Anterior cingulate cortex (tissue), 58 donors: ENCODE measurements around the gene TOMM34.

Source experiments
- DNase-seq, 58 donors: peaks; one replicate each; lab custom pipeline; 2025; lab: John Stamatoyannopoulos, UW

TOMM34 gene, protein sequence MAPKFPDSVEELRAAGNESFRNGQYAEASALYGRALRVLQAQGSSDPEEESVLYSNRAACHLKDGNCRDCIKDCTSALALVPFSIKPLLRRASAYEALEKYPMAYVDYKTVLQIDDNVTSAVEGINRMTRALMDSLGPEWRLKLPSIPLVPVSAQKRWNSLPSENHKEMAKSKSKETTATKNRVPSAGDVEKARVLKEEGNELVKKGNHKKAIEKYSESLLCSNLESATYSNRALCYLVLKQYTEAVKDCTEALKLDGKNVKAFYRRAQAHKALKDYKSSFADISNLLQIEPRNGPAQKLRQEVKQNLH

GRCh38 chr20:44960103-44960852 is at the start of gene TOMM34:
Gene TOMM34, minus strand, starts transcription at chr20:44960397. Its CDS starts 64 bp downstream, at chr20:44960333.
- DNase-seq: peak; percentile 29 to 95 (median 88)

- DNase-seq: no peak
Observed at GRCh38 chr20:45008521-45009049, 48.4 kb upstream of the TOMM34 start.

DNA sequence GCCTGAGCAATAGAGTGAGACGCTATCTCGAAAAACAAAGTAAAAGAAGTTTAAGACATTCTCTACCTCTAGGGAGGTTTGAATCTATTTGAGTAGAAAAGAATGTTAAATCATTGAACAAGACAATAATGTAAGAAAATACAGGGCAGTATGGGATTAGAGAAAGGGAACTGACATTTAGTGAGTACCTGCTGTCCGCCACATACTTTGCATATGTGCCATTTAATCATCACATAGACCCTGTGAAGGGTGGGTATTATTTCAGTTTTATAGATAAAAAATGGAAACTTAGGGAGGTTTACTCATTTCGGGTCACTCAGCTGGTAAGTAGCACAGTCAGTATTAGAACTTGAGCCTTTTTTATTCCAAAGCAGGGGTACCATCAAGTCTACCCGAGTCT is 37.5 kb upstream of the TOMM34 start:
- DNase-seq: no peak

DNA sequence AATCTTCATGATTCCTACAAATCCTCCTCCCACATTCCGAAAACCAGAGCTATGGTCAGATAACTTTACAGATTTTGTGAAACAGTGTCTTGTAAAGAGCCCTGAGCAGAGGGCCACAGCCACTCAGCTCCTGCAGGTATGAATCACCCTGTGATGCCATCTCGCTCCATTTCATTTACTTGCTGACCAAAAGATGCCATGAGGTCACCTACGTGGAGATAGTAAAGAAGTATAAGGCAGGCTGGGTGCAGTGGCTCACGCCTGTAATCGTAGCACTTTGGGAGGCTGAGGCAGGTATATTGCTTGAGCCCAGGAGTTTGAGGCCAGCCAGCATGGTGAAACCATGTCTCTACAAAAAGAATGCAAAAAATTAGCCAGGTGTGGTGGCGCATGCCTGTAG is 37.0 kb upstream of the TOMM34 start:
- DNase-seq: no peak

GRCh38 chr20:44993343-44993742 is 33.1 kb upstream of the TOMM34 start:
- DNase-seq: no peak

DNA sequence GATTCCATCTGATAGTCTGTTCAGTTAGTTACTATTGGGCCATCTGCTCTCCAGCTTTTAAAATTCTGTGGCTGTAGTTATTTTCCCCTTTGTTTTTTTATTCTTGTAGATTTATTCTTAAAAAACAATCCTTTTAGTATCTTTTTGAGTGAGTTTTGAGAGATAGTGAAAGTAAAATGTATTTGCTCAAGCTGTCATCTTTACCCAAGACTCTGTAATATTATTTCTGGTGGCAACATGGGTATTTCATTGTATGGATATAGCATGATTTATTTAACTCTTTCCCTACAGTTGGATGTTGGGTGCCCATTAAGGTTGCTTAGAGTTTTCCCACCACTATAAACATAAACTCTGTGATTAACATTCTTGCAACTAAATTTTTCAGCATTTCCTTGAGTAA is 30.8 kb upstream of the TOMM34 start:
- no peak for DNase-seq

DNA sequence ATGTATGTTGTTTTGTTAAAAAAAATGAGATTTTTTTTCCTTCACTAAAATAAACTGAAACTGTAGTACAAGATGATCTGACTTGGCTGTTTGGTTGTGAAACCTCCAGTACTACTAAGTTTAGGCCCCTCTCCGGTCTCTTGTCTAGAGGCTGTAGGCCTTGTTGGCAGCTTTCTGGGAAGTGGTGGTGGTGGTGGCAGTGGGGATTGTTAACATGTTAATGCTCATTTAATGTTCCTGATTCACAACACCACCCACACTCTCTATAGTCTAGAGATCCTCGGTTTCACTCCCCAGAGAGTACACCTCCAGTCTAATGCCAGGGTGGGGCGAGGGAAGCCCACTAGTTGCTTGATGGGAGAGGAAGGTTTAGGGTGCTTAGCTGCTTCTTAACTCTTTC is 30.2 kb upstream of the TOMM34 start:
- peak in 4 of 58 donors; percentile 9 to 23 (median 16) for DNase-seq

- DNase-seq: no peak
Observed at GRCh38 chr20:44988631-44989171, 28.5 kb upstream of the TOMM34 start.

DNA sequence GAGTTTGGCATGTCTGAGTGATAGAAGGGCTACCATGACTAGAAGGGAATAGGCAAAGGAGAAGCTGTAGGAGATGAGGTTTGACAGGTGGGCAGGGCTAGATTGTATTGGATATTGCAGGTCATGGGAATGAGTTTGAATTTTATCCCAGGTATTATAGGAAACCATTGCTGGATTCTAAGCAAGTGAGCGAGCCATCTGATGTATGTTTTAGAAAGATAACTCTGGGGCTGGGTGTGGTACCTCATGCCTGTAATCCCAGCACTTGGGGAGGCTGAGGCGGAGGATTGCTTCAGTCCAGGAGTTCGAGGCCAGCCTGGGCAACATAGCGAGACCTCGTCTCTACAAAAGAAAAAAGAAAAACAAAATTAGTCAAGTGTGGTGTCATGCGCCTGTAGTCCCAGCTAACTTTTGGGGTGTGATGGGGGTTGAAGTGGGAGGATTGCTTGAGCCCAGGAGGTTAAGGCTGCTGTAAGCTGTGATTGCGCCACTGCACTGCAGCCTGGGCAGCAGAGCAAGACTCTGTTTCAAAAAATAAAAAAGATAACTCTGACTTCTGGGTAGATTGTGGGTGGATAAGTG is 23.0 kb upstream of the TOMM34 start:
- DNase-seq: no peak

DNA sequence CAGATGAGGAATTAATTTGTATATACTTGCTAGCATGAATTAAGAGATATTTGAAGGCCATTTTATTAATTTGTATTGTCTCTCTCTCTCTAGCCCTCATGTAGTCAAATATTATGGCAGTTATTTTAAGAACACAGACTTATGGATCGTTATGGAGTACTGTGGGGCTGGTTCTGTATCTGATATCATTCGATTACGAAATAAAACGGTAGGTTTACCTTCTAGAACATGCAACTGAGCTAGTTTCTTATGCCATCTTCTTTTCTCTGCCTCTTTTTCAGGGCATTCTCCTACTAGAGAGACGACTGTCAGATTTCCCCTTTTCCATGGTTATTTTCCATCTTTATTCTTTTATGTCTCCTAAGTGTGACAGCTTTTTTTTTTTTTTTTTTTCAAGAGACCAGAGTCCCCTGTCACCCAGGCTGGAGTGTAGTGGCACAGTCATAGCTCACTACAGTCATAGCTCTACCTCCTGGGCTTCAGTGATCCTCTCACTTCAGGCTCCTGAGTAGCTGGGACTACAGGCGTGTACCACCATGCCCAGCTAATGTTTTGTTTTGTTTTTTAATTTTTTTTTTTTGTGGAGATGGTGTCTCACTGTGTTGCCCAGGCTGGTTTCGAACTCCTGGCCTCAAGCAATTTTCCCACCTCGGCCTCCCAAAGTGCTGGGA is 21.7 kb upstream of the TOMM34 start:
- DNase-seq: no peak

DNA sequence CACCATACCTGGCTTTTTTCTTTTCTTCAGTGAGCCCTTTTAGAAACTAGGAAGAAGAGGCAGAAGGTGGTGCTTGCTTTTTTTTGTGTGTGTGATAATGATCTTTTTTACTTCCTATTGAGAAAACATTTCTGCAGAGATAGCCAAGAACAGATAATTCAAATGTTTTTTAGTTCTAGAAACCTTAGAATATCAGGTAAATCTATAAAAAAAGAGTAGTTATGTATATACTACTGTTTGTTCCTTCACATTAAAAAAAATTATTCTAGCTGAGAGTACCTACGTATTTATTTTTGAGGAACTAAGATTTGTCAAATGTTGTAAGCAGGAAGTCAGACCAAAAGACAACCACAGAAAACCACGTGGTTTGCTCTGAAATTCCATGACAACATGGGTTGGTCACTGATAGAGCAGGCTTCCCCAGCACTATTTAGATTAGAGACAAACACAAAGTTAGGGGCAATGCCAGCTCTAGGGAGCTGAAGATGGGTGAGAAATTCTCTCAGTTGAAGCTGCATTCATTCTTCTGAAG is 19.0 kb upstream of the TOMM34 start:
- peak in 3 of 58 donors; percentile 12 to 38 (median 25) for DNase-seq

GRCh38 chr20:44976698-44977097 is 16.5 kb upstream of the TOMM34 start:
- DNase-seq: no peak

GRCh38 chr20:44973053-44973452 is 12.9 kb upstream of the TOMM34 start:
- peak in 3 of 58 donors; percentile 23 to 54 (median 28) for DNase-seq

DNA sequence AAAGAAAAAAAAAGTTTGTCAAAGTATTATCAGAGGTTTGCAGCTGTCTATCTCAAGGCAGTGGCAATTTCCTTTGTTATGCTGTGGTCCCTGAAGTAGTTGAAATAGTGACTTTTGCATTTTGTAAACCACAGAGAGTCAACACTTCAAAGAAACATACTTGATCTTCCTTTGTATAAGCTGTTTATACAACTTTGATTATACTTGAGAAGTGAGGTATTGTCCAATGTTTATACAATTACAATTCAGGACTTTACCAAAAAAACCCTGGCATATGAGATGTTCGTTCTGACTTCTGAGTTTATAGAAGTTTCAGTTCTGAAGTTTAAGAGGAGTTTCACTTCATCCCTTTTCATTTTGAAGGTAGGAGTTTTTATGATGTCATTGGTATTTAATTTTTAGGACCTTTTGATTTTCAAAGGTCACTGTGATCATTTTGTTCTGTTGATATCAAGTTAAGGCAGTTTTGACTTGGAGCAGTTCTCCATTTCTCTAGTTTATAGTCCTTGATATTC is 10.1 kb upstream of the TOMM34 start:
- no peak for DNase-seq

DNA sequence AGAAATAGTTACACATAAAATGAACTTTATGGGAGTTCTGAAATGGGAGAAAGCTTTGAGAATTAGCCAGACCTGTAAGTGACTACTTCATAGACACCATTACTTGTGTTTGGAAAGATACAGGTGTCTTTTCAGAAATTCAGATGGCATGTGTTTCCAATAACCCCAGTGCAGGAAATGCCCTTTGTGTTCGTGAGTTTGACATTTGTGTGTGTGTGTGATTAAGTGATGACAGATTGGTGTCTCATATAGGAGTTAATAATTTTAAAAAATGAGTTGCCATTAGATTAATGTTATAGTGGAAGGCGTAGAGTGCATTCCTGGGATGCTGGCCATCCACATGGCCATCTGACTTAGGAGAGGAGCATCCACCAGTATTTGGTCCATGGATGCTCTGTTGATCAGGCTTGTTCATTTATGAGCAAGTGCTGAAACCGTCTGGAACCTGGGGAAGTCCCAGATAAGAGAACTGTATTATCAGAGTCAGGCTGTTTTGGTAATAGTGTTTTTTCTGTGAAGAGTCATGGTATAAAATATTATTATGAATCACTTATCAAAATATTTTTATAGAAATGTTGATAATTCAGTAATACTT is 9.2 kb upstream of the TOMM34 start:
- DNase-seq: peak in 1 of 58 donors; percentile 5

DNA sequence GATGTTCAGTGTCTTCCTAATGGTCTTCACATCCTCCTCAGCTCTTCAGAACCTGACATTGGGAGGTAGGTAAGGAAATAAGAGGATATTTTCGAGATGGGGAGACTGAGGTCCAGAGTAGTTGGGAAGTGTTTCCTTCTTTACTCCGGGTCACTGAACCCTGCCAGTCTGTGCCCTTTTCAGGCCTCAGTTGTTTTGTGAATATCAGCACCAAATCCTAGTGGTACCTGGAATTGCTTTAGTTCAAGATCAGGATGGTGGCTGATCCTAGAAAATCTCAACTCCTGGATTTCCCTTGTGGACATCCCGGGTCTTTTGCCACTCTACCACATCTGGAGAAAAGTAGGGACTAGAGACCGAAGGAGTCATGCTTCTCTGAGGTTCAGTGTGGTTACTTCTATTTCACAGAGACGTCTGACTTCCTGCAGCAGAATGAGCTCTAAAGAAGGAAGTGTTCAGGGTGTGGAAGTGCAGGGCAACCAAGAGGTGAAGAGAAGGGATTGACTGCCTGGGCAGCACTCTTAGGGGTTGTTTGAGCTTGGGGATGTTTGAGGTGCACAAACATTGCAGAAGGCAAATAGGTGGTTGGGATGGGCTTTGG is 7.1 kb upstream of the TOMM34 start:
- DNase-seq: peak in 1 of 58 donors; percentile 9

DNA sequence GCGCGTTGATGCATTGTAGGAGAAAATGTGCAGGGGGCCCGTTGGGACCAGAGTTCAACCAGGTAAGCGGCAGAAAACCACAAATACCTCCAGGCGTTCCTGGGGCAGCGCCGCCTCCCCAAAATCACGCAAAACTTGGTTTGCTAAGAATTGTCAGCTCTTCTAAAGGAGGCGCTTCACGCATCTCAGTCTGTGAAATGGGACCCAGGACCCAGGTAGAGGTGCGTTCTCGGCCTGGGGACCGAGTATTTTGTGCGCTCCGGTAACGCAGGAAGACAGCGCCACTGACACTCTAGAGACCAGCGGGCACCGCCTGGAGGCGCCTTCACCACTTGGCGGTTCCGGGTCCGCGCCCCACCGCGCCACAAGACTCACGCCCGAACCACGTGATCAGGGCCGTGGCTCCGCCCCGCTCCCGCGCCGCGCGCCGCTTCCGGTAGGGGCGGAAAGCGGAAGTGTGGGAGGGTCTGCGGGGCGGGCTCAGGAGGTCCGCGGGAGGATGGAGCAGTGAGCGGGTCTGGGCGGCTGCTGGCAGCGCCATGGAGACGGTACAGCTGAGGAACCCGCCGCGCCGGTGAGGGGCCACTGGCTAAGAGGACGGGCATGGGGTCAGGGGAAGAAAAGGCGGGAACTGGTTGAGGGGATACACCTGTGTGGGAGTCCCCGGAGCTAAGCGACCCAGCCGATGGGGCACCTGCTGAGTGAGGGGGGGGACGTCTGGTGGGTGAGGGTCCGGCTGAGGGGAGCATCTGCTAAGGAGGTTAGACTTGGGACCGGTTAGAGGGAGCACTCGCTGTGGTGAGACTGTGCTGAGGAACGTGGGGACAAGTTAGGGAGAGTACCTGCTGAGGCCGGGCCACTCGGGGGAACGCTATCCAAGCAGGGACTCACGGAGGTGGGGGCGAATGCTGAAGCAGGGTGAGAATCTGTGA is 6.1 kb upstream of the TOMM34 start, which contains the start of gene STK4:
Gene STK4, plus strand, starts transcription at position 483 of the 932 bp plus-strand sequence. Its CDS starts 57 bp downstream, at position 540.
- DNase-seq: peak; percentile 51 to 96 (median 90)

DNA sequence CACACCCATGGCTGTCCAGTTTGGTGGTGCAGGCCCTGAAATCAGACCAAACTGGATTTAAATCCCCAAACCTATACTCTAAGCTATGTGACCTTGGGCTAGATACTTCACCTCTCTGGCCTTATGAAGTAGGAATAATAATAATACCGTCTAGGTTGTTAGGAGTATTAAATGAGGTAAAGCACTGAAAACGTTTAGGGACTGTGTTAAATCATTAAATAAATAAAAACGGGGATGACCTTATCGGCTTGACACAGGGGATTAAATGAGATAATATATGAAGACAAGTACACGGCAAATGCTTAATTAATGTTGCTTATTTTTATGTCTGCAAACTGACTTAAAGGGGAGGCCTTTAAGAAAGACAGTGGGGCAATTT is 5.4 kb upstream of the TOMM34 start:
- DNase-seq: no peak
